Measurements from ENCODE around the gene CPA1.

The CPA1 gene

DNA sequence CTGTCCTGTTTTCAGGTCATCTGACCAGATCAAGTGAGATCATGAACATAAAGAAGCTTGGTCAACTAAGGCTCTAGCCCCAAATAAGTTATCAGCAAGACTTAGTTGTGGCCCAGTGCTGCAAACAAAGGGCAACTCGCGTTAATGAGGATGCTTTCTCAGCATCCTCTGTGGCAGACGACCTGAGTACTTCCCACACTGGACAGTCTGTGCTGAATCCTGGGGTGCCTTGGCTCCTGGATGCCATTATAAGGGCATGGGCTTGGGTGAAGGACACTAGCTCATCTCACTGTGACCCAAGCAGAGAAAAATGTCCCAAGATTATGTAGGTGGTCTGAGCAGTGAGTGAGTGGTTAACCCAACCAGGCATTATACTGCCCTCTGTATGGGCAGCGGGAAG is 21.8 kb upstream of the CPA1 start:
- Mint-ChIP-seq H3K4me3 (no peak overlapping the region), H3K27me3 (ENCODE audit: low read depth) (no peaks in the 10 kb centered on the region), H3K27ac (peak overlapping the region; percentile 78 to 100 (median 99)), H3K4me1 (peaks cover 51% of the 10 kb centered on the region), H3K9me3 (peaks cover 16% of the 10 kb centered on the region), H3K36me3 (ENCODE audit: low read depth) (no peaks in the 10 kb centered on the region)
- TF ChIP-seq, protein P1, sequence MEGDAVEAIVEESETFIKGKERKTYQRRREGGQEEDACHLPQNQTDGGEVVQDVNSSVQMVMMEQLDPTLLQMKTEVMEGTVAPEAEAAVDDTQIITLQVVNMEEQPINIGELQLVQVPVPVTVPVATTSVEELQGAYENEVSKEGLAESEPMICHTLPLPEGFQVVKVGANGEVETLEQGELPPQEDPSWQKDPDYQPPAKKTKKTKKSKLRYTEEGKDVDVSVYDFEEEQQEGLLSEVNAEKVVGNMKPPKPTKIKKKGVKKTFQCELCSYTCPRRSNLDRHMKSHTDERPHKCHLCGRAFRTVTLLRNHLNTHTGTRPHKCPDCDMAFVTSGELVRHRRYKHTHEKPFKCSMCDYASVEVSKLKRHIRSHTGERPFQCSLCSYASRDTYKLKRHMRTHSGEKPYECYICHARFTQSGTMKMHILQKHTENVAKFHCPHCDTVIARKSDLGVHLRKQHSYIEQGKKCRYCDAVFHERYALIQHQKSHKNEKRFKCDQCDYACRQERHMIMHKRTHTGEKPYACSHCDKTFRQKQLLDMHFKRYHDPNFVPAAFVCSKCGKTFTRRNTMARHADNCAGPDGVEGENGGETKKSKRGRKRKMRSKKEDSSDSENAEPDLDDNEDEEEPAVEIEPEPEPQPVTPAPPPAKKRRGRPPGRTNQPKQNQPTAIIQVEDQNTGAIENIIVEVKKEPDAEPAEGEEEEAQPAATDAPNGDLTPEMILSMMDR (IDR thresholded peaks at IDR 0.05; ENCODE audit: unreplicated experiment in 3 of 3) = no peak

DNA sequence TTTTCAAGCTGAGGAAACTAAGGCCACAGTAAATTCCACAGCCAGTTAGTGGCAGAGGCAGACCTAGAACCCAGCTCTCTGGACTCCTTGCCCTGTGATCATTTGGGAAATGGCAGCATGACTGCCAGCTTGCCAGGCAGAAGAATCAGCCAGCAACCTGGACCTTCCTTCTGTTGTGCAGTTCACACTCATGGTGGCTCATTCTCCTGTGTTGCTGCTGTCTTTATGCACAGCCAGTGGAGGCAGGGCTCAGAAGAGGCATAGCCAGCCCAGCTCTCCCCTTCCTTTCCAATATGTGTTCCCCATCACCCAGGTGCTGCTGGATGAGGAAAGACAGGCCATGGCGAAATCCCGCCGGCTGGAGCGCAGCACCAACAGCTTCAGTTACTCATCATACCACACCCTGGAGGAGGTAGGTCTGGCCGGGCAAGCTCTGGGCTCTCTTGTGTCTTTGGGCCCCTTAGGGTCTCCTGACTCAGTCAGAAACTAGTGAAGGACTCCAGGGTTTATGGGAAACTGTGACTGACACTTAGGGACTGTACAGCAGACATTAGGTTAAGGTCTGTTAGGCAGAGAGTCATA is 20.9 kb upstream of the CPA1 start:
- no peak overlapping the region for H3K4me3 Mint-ChIP-seq
- H3K4me1 Mint-ChIP-seq = peaks cover 45% of the 10 kb centered on the region
- H3K27me3 Mint-ChIP-seq (ENCODE audit: low read depth) = no peaks in the 10 kb centered on the region
- TF ChIP-seq, protein P1 (IDR thresholded peaks at IDR 0.05; ENCODE audit: unreplicated experiment in 3 of 3) = no peak
- H3K36me3 Mint-ChIP-seq (ENCODE audit: low read depth) = no peaks in the 10 kb centered on the region
- H3K27ac Mint-ChIP-seq = peak overlapping the region; percentile 23 to 71 (median 60)
- H3K9me3 Mint-ChIP-seq = peaks cover 16% of the 10 kb centered on the region

DNA sequence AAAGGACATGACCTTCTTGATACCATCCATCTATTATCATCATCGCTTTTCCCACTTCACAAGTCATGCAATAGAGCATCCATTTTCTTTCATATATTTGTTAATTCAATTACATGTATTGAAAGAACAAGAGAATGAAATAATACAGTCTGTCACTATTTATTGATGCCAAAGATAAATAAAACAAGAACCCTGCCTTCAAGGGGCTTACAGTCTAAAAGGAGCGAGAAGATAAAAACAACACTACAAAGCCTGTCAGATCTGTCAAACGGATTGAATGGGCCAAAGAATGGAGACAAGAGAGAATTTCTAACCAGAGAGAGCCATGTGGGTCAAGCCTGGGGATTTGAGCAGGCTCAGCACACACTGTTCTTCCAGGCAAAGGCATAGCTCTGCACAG is 19.8 kb upstream of the CPA1 start:
- H3K36me3 Mint-ChIP-seq (ENCODE audit: low read depth) = no peaks in the 10 kb centered on the region
- peaks cover 45% of the 10 kb centered on the region for H3K4me1 Mint-ChIP-seq
- H3K4me3 Mint-ChIP-seq = no peak overlapping the region
- no peaks in the 10 kb centered on the region for H3K27me3 Mint-ChIP-seq (ENCODE audit: low read depth)
- TF ChIP-seq, protein P1 (IDR thresholded peaks at IDR 0.05; ENCODE audit: unreplicated experiment in 3 of 3) = no peak
- peak overlapping the region in 2 of 3 experiments; percentile 60 to 71 for H3K27ac Mint-ChIP-seq
- H3K9me3 Mint-ChIP-seq = peaks cover 16% of the 10 kb centered on the region

DNA sequence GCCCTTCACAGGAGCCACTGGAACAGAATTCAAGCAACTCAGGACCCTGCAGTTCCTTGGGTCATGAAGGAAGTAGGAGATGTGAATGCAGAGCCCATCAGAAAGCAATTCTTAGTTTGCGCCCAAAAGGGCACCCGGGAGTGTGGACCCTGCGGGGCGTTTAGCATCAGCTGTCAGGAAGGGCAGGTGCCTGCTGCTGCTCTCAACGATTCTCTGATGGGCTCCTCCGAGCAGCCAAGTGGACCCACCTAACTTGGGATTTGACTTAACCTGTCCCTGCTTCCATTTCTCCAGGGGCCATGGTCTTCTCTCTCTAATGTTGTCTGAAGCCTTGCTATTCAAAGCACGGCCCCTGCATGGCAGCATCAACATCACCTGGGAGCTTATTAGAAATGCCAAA is 18.6 kb upstream of the CPA1 start:
- peaks cover 45% of the 10 kb centered on the region for H3K4me1 Mint-ChIP-seq
- H3K9me3 Mint-ChIP-seq = peaks cover 16% of the 10 kb centered on the region
- peak overlapping the region; percentile 41 to 60 (median 54) for H3K27ac Mint-ChIP-seq
- TF ChIP-seq, protein P1 (IDR thresholded peaks at IDR 0.05; ENCODE audit: unreplicated experiment in 3 of 3) = no peak
- H3K36me3 Mint-ChIP-seq (ENCODE audit: low read depth) = no peaks in the 10 kb centered on the region
- no peaks in the 10 kb centered on the region for H3K27me3 Mint-ChIP-seq (ENCODE audit: low read depth)
- H3K4me3 Mint-ChIP-seq = no peak overlapping the region

DNA sequence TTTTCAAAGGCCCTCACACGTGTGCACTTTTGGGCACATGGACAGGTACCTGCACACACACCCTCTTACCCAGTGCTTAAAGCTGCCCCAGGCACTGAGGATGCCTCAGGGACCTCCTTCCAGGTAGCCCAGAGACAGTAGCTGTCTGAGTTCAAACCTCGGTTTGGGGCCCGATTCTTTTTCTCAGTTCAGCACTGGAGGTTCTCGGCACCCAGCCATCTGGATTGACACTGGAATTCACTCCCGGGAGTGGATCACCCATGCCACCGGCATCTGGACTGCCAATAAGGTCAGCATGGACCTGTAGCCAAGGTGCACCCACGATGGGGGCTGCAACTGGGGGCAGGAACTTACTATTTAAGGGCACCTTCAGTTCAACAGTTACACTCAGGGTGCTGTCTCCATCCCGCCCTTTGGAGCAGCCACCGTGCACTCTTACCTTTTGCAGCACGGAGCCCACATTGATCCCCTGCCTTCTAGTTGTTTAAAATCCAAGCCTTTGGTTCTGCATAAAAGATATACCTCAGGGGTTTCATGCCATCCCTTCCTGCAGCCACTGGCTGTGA is 18.0 kb upstream of the CPA1 start:
- Mint-ChIP-seq H3K4me1 (peaks cover 45% of the 10 kb centered on the region), H3K9me3 (peaks cover 16% of the 10 kb centered on the region), H3K36me3 (ENCODE audit: low read depth) (no peaks in the 10 kb centered on the region), H3K4me3 (no peak overlapping the region), H3K27me3 (ENCODE audit: low read depth) (no peaks in the 10 kb centered on the region), H3K27ac (peak overlapping the region; percentile 76 to 93 (median 87))
- TF ChIP-seq, protein P1 (IDR thresholded peaks at IDR 0.05; ENCODE audit: unreplicated experiment in 3 of 3) = no peak
